ENCODE data around the gene WNT3.

The WNT3 gene

DNA sequence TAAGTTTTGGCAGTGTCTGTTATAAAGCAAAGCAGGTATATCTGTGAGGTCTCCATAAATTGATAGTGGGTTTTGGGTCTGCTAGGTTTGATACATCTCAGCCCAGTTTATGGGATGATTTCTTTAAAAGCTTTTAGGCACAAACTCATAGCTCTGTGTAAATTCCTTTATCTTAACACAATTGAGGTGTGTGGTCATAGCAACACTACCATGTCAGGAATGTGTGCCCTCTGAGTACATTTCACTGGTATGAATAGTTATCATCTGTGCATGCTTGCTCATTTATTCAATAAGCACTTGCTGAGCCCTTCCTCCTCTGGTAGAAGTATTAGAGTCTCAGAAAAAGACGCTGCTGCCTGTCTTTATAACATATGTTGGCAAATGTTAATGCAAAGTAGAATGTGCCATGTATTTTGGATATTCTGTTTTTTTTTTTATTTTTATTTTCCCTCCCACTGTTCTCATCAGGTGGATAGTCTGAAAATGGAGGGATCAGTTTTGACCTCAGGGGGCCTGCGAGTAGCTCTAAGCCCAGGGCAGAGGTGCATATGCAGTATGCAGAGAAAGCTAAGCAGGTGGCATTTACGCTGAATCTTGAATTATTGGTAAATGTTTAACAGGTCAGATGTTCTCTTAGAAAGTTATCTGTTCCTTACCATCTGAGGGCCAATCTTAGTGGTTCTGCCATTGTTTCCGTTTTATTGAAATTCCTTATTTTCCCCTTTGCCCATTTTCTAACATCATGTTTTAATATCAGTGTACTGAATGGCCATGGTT is 90.7 kb downstream of the WNT3 start:
- no peak for DNase-seq

DNA sequence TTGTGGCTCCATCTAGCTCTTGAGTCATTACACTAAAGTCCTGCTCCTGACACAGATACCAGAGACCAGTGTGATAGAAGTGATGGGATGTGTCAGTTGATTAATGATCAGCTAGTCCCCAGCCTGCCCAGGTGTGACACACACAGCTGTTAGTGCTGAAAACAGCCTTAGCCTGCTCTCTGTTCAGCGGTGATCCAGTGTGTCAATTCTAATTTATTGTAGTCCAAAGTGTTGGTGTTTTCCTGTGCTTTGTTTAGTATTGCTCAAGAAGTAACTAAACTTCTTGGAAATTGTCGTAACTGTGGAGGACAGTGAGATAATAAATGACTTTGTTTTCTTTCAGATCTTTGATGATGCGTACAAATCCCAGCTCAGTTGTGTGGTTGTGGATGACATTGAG is 92.3 kb downstream of the WNT3 start:
- no peak for DNase-seq

DNA sequence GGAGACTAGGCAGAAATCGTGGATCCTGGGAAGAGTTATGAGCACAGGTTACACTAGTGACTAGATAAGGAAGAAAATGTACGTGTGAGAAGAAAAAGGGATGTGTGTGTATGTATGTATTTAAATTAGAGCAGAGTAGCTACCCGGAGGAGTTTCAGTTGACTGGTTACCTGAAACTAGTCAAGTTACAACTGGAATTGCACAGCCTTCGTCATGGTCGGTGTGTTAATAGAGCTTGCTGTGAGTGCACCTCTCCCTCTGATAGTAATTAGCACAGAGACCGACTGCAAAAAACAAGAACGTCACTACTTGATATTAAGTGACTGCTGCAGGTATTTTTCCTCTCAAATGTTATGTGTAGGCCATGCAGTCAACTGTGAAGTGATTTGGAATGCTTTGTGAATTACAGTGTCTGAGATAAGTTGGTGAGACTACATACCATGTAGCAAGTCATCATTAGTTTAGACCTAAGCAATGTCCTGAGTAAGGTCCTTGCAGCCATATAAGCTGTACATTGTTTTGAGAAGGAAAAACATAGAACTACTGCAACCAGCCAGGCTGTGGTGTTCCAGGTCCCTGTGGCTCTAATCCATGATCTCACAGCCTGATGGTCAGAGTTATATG is 95.7 kb downstream of the WNT3 start:
- no peak for DNase-seq

- no peak for DNase-seq
Measured at GRCh38 chr17:46720408-46720807, 98.1 kb downstream of the WNT3 start.

DNA sequence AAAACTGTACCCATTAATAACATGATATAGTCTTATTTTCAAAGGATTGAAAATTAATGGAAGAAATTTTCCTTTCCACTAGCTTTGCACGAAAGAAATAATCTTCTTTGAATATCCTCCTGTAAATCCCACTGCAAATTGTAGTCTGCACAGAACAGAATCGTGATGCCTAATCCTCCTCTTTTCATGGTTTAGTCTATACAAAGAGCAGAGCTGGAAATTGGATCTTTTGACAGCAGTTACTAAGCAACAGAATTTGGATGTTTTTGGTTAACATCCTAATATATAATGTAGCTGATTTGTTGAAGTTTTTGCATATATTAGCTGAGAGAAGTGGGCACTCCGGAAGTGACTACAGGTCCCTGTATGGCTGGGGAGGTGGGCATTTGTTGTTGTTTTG is 98.6 kb downstream of the WNT3 start:
- no peak for DNase-seq

- DNase-seq: no peak
Measured at GRCh38 chr17:46717999-46718398, 100.5 kb downstream of the WNT3 start.

Measured in activated CD8-positive, alpha-beta memory T cell treated with anti-CD3 and anti-CD28 coated beads, Interleukin-2, amount 50 U/mL, for 48 hours (primary cell).